ENCODE data around the gene GPER1.

- TF ChIP-seq CTCF (IDR thresholded peaks at IDR 0.05) = no peak
- no peak for TF ChIP-seq POLR2A (IDR thresholded peaks at IDR 0.05)
These were observed 29.6 kb upstream of the GPER1 start for GRCh38 chr7:1058311-1058710.

Measured in lower leg skin (tissue), 3 donors.